ENCODE data around the gene RMI2.
A peak's percentile ranks its signal among the peaks of the same experiment; 100 is the strongest.

The RMI2 gene

GRCh38 chr16:11395008-11395948, 50.0 kb downstream of the RMI2 start:
- no peak overlapping the region for H3K4me3 ChIP-seq (ENCODE audit: low read depth, low read length)
- no peak for TF ChIP-seq CTCF (IDR thresholded peaks at IDR 0.05; ENCODE audit: borderline replicate concordance, insufficient read depth, low read depth, low read length)

GRCh38 chr16:11395949-11396240, 50.6 kb downstream of the RMI2 start:
- no peak for TF ChIP-seq CTCF (IDR thresholded peaks at IDR 0.05; ENCODE audit: borderline replicate concordance, insufficient read depth, low read depth, low read length)
- no peak overlapping the region for H3K4me3 ChIP-seq (ENCODE audit: low read depth, low read length)

GRCh38 chr16:11396241-11397048, 51.2 kb downstream of the RMI2 start:
- peak; percentile 98 for TF ChIP-seq CTCF (IDR thresholded peaks at IDR 0.05; ENCODE audit: borderline replicate concordance, insufficient read depth, low read depth, low read length)
- no peak overlapping the region for H3K4me3 ChIP-seq (ENCODE audit: low read depth, low read length)

GRCh38 chr16:11398136-11398535, 52.9 kb downstream of the RMI2 start:
- no peak for TF ChIP-seq CTCF (IDR thresholded peaks at IDR 0.05; ENCODE audit: borderline replicate concordance, insufficient read depth, low read depth, low read length)
- no peak overlapping the region for H3K4me3 ChIP-seq (ENCODE audit: low read depth, low read length)

GRCh38 chr16:11398851-11399250, 53.6 kb downstream of the RMI2 start:
- no peak overlapping the region for H3K4me3 ChIP-seq (ENCODE audit: low read depth, low read length)
- no peak for TF ChIP-seq CTCF (IDR thresholded peaks at IDR 0.05; ENCODE audit: borderline replicate concordance, insufficient read depth, low read depth, low read length)

- no peak for TF ChIP-seq CTCF (IDR thresholded peaks at IDR 0.05; ENCODE audit: borderline replicate concordance, insufficient read depth, low read depth, low read length)
- H3K4me3 ChIP-seq (ENCODE audit: low read depth, low read length): no peak overlapping the region
Measured at GRCh38 chr16:11399261-11399831, 54.1 kb downstream of the RMI2 start.

All from GM12875 (cell line).